ENCODE measurements around the gene LAMA1.

Gene LAMA1

GRCh38 chr18:7089369-7089768 is 28.2 kb downstream of the LAMA1 start:
- no peak for DNase-seq (ENCODE audit: low read depth)
- no peak overlapping the region for H3K4me3 ChIP-seq (ENCODE audit: low read length)
- TF ChIP-seq CTCF (conservative IDR thresholded peaks at IDR 0.05; ENCODE audit: low read length) = no peak

GRCh38 chr18:7084080-7085065 is 33.2 kb downstream of the LAMA1 start:
- peak; percentile 88 for DNase-seq (ENCODE audit: low read depth)
- no peak for TF ChIP-seq CTCF (conservative IDR thresholded peaks at IDR 0.05; ENCODE audit: low read length)
- H3K4me3 ChIP-seq (ENCODE audit: low read length) = no peak overlapping the region

- TF ChIP-seq CTCF (conservative IDR thresholded peaks at IDR 0.05; ENCODE audit: low read length) = no peak
- DNase-seq (ENCODE audit: low read depth) = no peak
- H3K4me3 ChIP-seq (ENCODE audit: low read length) = no peak overlapping the region
Observed at GRCh38 chr18:7082671-7083070, 34.9 kb downstream of the LAMA1 start.

- H3K4me3 ChIP-seq (ENCODE audit: low read length) = no peak overlapping the region
- DNase-seq (ENCODE audit: low read depth) = no peak
- no peak for TF ChIP-seq CTCF (conservative IDR thresholded peaks at IDR 0.05; ENCODE audit: low read length)
Observed at GRCh38 chr18:7079231-7079630, 38.4 kb downstream of the LAMA1 start.

- no peak for TF ChIP-seq CTCF (conservative IDR thresholded peaks at IDR 0.05; ENCODE audit: low read length)
- DNase-seq (ENCODE audit: low read depth) = no peak
- no peak overlapping the region for H3K4me3 ChIP-seq (ENCODE audit: low read length)
Observed at GRCh38 chr18:7072593-7072992, 45.0 kb downstream of the LAMA1 start.

- H3K4me3 ChIP-seq (ENCODE audit: low read length) = no peak overlapping the region
- TF ChIP-seq CTCF (conservative IDR thresholded peaks at IDR 0.05; ENCODE audit: low read length) = no peak
- DNase-seq (ENCODE audit: low read depth) = no peak
Observed at GRCh38 chr18:7071600-7071999, 46.0 kb downstream of the LAMA1 start.

GRCh38 chr18:7070466-7070865 is 47.1 kb downstream of the LAMA1 start:
- DNase-seq (ENCODE audit: low read depth) = no peak
- H3K4me3 ChIP-seq (ENCODE audit: low read length) = no peak overlapping the region
- no peak for TF ChIP-seq CTCF (conservative IDR thresholded peaks at IDR 0.05; ENCODE audit: low read length)
